COLO668 (cell line): Measurements from ENCODE around the gene ZNF593OS.

ENCODE experiments used
- DNase-seq: peaks from one replicate; lab custom pipeline; 2025; ENCODE audit not compliant: unreplicated experiment; lab: John Stamatoyannopoulos, UW

Gene ZNF593OS

DNA sequence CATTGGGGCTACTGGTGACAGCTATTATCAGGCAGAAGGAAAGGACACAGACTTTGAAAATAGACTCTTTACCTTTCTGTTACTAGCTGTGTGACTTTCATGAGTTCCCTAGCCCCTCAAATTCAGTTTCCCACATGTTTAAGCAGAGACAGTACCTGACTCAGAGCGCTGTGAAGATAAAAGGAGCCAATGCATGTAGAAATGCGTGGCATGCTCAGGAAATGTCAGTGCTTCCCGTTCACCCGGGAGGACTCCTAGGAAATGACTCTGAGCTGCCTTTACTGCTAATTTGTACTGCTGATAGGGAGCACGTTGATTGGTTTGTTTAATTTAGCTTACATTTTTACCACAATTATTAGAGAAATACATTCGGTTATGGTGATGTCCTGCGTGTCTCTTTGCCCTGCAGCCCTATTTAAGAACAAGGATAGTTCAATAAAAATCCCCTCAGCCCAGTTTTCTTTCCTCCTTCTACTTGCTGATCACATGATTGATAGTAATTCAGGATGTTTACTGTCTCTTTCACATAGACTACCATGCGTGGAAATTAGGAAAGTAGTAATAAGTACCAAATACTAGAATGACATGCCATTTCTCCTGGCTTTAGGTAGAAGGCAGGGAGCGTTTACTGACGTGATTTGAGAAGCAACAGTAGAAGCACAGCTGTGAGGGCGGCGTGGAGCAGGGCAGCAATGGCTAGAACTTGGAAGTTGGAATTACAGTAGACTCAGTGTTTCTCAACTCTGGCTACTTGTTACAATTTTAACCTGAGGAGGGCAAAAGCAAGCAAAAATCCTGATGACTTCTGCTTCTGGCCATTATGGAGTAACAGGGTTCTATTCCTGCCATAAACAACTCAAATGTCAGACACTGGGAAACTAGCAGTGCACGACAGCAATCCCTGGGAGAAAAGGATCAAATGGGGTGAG, 44.1 kb downstream of the ZNF593OS start:
- no peak for DNase-seq

DNA sequence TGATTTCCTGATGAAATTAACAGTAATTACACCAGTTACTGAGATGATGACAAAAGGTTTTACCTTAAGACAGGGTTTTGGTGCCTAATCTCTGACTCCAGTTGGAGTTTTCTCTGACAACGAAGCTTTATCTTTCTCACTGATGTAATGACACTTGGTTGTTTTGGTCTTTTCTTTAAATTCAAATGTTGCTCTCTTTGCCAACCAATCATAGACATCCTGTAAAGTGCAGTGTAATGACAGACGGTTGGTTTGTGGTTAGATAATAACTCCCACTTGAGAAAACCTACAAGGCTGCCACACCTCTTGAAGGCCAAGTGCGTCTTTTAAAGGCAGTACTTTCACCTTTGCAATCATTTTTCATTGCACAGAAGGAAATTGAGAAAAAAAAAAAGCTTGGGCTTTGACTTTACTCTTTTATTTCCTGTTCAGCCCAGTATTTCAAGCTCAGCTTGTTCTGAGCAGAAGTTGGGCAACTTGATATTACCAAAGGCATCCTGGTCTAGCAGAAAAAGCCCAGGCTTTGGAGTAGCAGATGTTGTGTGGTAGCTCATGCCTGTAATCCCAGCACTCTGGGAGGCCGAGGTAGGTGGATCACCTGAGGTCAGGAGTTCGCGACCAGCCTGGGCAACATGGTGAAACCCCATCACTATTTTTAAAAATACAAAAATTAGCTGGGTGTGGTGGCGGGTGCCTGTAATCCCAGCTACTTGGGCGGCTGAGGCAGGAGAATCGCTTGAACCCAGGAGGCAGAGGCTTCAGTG, 45.1 kb downstream of the ZNF593OS start:
- DNase-seq = no peak

GRCh38 chr1:26125946-26126320, 45.7 kb downstream of the ZNF593OS start:
- DNase-seq = no peak

GRCh38 chr1:26125382-26125781, 46.2 kb downstream of the ZNF593OS start:
- no peak for DNase-seq

DNA sequence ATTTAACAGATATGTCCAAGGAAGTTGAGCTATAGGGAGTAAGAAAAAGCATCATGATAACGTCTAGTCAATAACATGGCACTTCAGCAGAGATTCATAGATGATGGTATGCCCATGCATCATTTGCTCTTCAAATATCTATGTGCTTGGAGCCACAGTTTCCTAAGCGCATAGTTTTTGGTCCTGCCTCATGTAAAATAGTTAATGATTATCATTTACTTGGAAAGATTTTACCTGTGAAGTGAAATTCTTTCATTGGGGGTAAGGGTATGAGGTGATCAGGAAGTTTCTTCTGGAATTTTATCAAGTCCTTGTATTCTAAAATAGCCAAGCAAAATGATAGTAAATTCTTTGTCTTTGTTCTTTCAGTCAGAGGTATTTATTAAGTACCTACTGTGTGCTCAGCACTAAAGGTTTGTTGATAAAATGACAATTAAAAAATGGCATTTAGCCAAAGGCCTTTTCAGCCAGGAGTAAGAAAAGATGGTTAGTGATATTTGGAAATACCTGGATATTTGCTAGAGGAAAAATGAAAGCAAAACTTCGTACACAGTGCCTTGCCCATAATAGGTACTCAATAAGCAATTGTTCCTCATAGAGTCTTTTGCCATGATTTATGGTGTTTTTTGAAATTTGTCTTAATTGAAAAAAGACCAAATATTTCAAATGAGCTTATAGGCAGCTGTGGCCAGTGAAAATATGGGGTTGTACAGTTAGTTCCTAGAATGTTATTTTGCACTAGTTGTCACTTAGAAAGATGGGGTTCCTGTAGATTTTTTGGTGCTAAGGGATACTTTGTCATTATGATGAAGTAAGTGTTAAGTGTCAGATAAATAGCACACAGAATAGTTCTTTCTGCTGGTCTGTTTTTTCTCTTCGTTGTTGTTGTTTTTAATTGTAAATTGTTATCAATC, 47.0 kb downstream of the ZNF593OS start:
- no peak for DNase-seq

DNA sequence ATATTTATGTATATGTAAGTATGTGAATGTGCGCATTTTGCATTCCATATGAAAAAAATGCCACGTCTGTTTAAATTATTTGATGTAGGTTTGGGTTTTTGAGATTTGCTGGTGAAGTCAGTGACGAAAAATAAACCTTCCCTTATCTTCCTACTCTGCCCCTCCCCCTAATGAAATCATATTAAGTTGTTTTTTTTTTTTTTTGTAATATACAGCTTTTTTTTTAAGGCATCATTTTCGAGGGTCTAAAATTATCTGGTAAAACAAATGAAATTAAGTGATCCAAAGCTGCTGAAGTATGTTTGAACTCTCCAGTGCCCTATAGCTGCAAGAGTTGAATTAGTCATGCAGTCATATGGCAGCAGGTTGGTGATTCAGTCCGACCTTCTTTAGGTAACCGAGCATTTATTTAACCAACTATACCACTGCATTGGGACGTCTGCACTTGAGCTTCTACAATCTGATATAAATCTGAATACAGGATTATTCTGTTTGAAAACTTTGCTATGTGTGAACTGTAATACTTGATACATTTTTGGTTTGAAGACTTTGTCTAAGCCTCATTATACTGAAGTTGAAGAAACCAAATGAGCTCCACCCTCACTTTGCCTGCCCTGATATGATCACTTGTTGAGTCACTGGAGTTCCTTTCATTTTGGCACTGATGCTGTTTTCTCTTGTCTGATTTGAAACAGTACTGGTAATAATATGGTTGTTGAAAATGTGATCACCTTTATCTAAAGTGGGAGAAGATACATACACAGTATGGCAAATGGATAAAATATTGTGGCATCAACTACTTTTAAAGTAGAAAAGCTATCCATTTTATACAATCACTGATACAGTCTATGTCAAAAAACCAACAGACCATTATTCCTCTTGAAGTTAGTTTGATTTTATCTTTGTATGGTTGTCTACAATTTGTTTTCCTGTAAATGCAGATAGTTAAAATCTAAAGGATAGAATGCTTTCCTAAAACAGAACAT, 48.4 kb downstream of the ZNF593OS start:
- DNase-seq = no peak

GRCh38 chr1:26121854-26122773, 49.5 kb downstream of the ZNF593OS start:
- no peak for DNase-seq

GRCh38 chr1:26119892-26120608, 51.6 kb downstream of the ZNF593OS start:
- no peak for DNase-seq
